DND-41 (cell line): Measurements from ENCODE around the gene CDH2.

Experiments
- CTCF ChIP-seq: IDR thresholded peaks from 2 replicates; pipeline ENCODE4 v1.5.1; 2012; ENCODE audit warnings: borderline replicate concordance, low read length, moderate library complexity, mild to moderate bottlenecking; ENCODE audit not compliant: poor library complexity, severe bottlenecking; ENCODE audit errors: extremely low read depth
- EZH2 ChIP-seq: IDR thresholded peaks from 3 replicates; pipeline ENCODE4 v1.6.1; 2012; ENCODE audit warnings: borderline replicate concordance, low read depth, mild to moderate bottlenecking, moderate library complexity, low read length, inconsistent platforms; ENCODE audit not compliant: severe bottlenecking

- TF ChIP-seq CTCF: no peak
- TF ChIP-seq EZH2: no peak
Measured at GRCh38 chr18:28039078-28039477, 137.9 kb downstream of the CDH2 start.
